Measurements from ENCODE around the gene UPK2.

DNA sequence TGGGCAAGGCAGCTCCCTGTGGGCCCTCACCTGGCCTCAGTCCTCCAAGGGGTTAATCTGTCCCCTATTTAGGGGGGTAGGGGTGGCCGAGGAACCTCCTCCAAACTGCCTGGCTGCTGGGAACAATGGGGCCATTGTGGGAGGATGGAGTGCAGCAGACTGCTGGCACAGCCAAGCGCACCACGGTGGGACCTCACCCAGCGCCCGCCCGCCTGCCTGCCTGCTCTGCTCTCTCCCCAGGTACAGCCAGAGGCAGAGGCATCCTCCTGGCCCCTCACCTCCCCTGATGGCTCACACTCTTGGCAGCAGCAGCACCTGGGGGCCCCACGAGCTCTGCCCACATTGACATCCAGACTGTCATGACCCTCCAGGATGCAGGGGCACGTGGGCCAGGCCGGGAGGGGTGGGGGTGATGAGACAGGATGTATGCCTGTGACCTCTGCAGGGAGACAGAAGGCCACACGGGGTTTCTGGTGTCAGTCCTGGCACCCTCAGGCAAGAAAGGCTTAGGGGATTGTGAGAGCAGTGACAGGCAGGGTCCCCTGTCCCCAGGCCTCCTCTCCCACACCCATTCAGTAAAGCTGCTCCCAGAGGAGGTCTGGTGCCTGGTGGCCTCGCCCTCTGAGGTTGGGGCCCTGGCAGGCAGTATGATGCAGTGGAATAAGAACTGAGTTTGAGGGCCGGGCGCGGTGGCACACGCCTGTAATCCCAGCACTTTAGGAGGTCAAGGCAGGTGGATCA is 41.8 kb upstream of the UPK2 start:
- TF ChIP-seq POLR2AphosphoS5 (IDR thresholded peaks at IDR 0.05) = no peak
- TF ChIP-seq EP300 (IDR thresholded peaks at IDR 0.05) = no peak
- TF ChIP-seq, protein P1, sequence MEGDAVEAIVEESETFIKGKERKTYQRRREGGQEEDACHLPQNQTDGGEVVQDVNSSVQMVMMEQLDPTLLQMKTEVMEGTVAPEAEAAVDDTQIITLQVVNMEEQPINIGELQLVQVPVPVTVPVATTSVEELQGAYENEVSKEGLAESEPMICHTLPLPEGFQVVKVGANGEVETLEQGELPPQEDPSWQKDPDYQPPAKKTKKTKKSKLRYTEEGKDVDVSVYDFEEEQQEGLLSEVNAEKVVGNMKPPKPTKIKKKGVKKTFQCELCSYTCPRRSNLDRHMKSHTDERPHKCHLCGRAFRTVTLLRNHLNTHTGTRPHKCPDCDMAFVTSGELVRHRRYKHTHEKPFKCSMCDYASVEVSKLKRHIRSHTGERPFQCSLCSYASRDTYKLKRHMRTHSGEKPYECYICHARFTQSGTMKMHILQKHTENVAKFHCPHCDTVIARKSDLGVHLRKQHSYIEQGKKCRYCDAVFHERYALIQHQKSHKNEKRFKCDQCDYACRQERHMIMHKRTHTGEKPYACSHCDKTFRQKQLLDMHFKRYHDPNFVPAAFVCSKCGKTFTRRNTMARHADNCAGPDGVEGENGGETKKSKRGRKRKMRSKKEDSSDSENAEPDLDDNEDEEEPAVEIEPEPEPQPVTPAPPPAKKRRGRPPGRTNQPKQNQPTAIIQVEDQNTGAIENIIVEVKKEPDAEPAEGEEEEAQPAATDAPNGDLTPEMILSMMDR (IDR thresholded peaks at IDR 0.05) = no peak

All from sigmoid colon (tissue), 4 donors.